K562 (cell line): ENCODE data around the gene PHKG2. TPM values are rescaled to one million over a fixed set of nuclear protein-coding genes. Genes with fewer than 3 reads are reported as not detected.

Experiments
- AFF1 ChIP-seq, 2 experiments: fragments of 450-650 bp; IDR thresholded peaks; 2 replicates each; pipeline ENCODE4 v1.6.1; 2018; ENCODE audit warnings: mild to moderate bottlenecking in 2 of 2, low read depth in 1 of 2; ENCODE audit not compliant: partially characterized antibody in 2 of 2
- ASH1L ChIP-seq: fragments of 450-650 bp; IDR thresholded peaks from 2 replicates; pipeline ENCODE4 v1.6.1; 2018; ENCODE audit warnings: borderline replicate concordance, mild to moderate bottlenecking, low read depth; ENCODE audit not compliant: partially characterized antibody
- BCOR ChIP-seq: fragments of 450-650 bp; IDR thresholded peaks from 2 replicates; pipeline ENCODE4 v1.6.1; 2016
- E4F1 ChIP-seq: fragments of 250-450 bp; sonication (Bioruptor Pico); IDR thresholded peaks from 2 replicates; pipeline ENCODE4 v1.5.0; 2021; ENCODE audit warnings: mild to moderate bottlenecking, borderline replicate concordance
- ELF2 ChIP-seq: fragments of 250-450 bp; sonication (Bioruptor Pico); IDR thresholded peaks from 2 replicates; pipeline ENCODE4 v1.5.0; 2021; ENCODE audit warnings: mild to moderate bottlenecking
- ERF ChIP-seq: fragments of 450-650 bp; formaldehyde crosslinking; IDR thresholded peaks from 2 replicates; pipeline ENCODE4 v1.4.0; 2020; ENCODE audit warnings: mild to moderate bottlenecking, mixed read lengths
- FOXM1 ChIP-seq, 2 experiments: fragments of 450-650 bp in 1 of 2; sonication (generic) in 1 of 2; formaldehyde crosslinking in 1 of 2; IDR thresholded peaks; 2 replicates each; pipeline versions ENCODE4 v1.6.1 to v1.9.0; 2017 to 2022; ENCODE audit warnings: low read depth in 2 of 2, mild to moderate bottlenecking in 2 of 2, missing genetic modification reagents in 1 of 2, moderate library complexity in 1 of 2
- GTF2E2 ChIP-seq: fragments of 200-800 bp; sonication (Bioruptor generic); IDR thresholded peaks from 2 replicates; pipeline ENCODE4 v1.6.1; 2016; ENCODE audit warnings: missing genetic modification characterization, missing compliant biosample characterization
- HDAC2 ChIP-seq: fragments of 450-650 bp; IDR thresholded peaks from 2 replicates; pipeline ENCODE4 v1.6.1; 2016; ENCODE audit warnings: mild to moderate bottlenecking
- HINFP ChIP-seq: fragments of 450-650 bp; conservative IDR thresholded peaks from 2 replicates; pipeline ENCODE4 v1.6.1; 2016; ENCODE audit warnings: missing genetic modification characterization, low read depth, mild to moderate bottlenecking, control low read depth, missing compliant biosample characterization
- MLX ChIP-seq, 2 experiments: fragments of 450-650 bp in 1 of 2; sonication (generic) in 1 of 2; formaldehyde crosslinking; conservative IDR thresholded peaks; 2 replicates each; pipeline versions ENCODE4 v1.4.0 to v1.8.1; 2020 to 2022; ENCODE audit warnings: mild to moderate bottlenecking in 1 of 2, missing genetic modification reagents in 1 of 2
- RB1 ChIP-seq: fragments of 450-650 bp; IDR thresholded peaks from 2 replicates; pipeline ENCODE4 v1.6.1; 2017; ENCODE audit warnings: low read depth, mild to moderate bottlenecking
- SREBF1 ChIP-seq: fragments of 150-350 bp; IDR thresholded peaks from 2 replicates; pipeline ENCODE4 v1.6.1; 2014; ENCODE audit warnings: antibody characterized with exemption, low read depth, low read length, borderline replicate concordance
- ZBTB2 ChIP-seq: fragments of 450-650 bp; IDR thresholded peaks from 2 replicates; pipeline ENCODE4 v1.6.1; 2016; ENCODE audit warnings: antibody characterized with exemption
- ZBTB7A ChIP-seq: IDR thresholded peaks from 2 replicates; pipeline ENCODE4 v1.6.1; 2011; ENCODE audit warnings: low read depth, mild to moderate bottlenecking, low read length, moderate library complexity, borderline replicate concordance; ENCODE audit not compliant: control insufficient read depth
- polyA plus RNA-seq, 8 experiments: library from polyadenylated mRNA; depleted of rRNA in 4 of 8; stranded (reverse) in 5 of 8; unstranded in 3 of 8; fragments of >200 nt; fragmentation: Nextera tagmentation in 2 of 8; fragmentation: Illumina TruSeq in 1 of 8; extraction: Ambion mirVana in 2 of 8; extraction: Trizol in 1 of 8; gene quantifications; 2 replicates each; pipeline versions ENCODE4 v1.2.1 to v1.2.3, GENCODE V29; 2011 to 2014; ENCODE audit warnings: inconsistent platforms in 1 of 8, missing spikeins in 1 of 8
- total RNA-seq, 7 experiments: library from RNA; depleted of rRNA in 6 of 7; stranded (reverse); fragments of >200 nt in 6 of 7; fragmentation: Illumina TruSeq in 2 of 7; extraction: Trizol in 2 of 7; gene quantifications; 2 replicates each; pipeline versions ENCODE4 v1.2.1 to v1.2.3, GENCODE V29; 2011 to 2021; ENCODE audit warnings: low replicate concordance in 1 of 7

The PHKG2 gene
- total and polyA plus RNA-seq, 9 of the 15 experiments (the other 6 are each of a cell fraction or from before 2014, with no cell fraction given) = 5.8 to 54.2 (median 30.7) TPM

- peak in 1 of 2 experiments; percentile 33 for TF ChIP-seq AFF1 (IDR thresholded peaks at IDR 0.05; ENCODE audit: low read depth in 1 of 2, partially characterized antibody in 2 of 2)
- TF ChIP-seq HINFP (tag) = no peak
- 0 out of 2 replicates have a peak, but pooled peaks have one; percentile 12 for TF ChIP-seq SREBF1
- no peak for TF ChIP-seq E4F1 (CRISPR knock-in tag)
- 0 out of 2 replicates have a peak, but pooled peaks have one; percentile 55 for TF ChIP-seq BCOR
- TF ChIP-seq GTF2E2 (tag) = peak; percentile 74; the same call in 1 of the 2 replicates
- no peak for TF ChIP-seq MLX (CRISPR knock-in tag; conservative IDR thresholded peaks at IDR 0.05)
- peak; percentile 82 for TF ChIP-seq HDAC2
- no peak for TF ChIP-seq ZBTB2
- peak; percentile 52; the same call in 1 of the 2 replicates for TF ChIP-seq ZBTB7A
- TF ChIP-seq FOXM1 (IDR thresholded peaks at IDR 0.05; ENCODE audit: low read depth) = no peak
- 0 out of 2 replicates have a peak, but pooled peaks have one; percentile 63 for TF ChIP-seq FOXM1 (CRISPR knock-in tag; IDR thresholded peaks at IDR 0.05; ENCODE audit: low read depth)
- peak; percentile 48; the same call in 1 of the 2 replicates for TF ChIP-seq RB1
- peak; percentile 77; the same call in 1 of the 2 replicates for TF ChIP-seq ERF (CRISPR knock-in tag)
- TF ChIP-seq ELF2 (CRISPR knock-in tag) = peak; percentile 96
- peak; percentile 67 for TF ChIP-seq ASH1L
Measured at GRCh38 chr16:30747799-30748633, at the start of gene PHKG2 (continued).
